Gastroesophageal sphincter (tissue), 3 donors: Measurements from ENCODE around the gene LRRFIP1.

Experiments used
- CTCF ChIP-seq, 4 experiments: fragments of 200-600 bp in 2 of 4; fragments of 450-650 bp in 2 of 4; sonication (generic) in 1 of 4; IDR thresholded peaks; one replicate each; pipeline ENCODE4 v1.5.1; 2017 to 2019; ENCODE audit warnings: antibody characterized with exemption in 4 of 4, mild to moderate bottlenecking in 2 of 4, moderate library complexity in 2 of 4
- EP300 ChIP-seq: sonication (generic); formaldehyde crosslinking; IDR thresholded peaks from one replicate; pipeline ENCODE4 v1.6.1; 2017; ENCODE audit warnings: antibody characterized with exemption, mild to moderate bottlenecking
- POLR2A ChIP-seq, 2 donors: fragments of 450-650 bp; IDR thresholded peaks; one replicate each; pipeline ENCODE4 v1.6.1; 2017; ENCODE audit warnings: antibody characterized with exemption in 2 of 2, mild to moderate bottlenecking in 2 of 2, moderate library complexity in 1 of 2
- POLR2AphosphoS5 ChIP-seq: sonication (generic); formaldehyde crosslinking; IDR thresholded peaks from one replicate; pipeline ENCODE4 v1.6.1; 2017; ENCODE audit warnings: antibody characterized with exemption

- TF ChIP-seq CTCF (IDR thresholded peaks at IDR 0.05), result peak in 1 of 4 experiments; percentile 12
- TF ChIP-seq POLR2A (IDR thresholded peaks at IDR 0.05), result peak in 1 of 2 donors; percentile 16
- peak; percentile 52 for TF ChIP-seq POLR2AphosphoS5
- TF ChIP-seq EP300, result no peak
Observed at GRCh38 chr2:237691029-237691907, 63.9 kb downstream of the LRRFIP1 start.
